K562 (cell line): ENCODE data around the gene DCUN1D3. TPM values are rescaled to one million over a fixed set of nuclear protein-coding genes. Genes with fewer than 3 reads are reported as not detected.

Experiments
- E2F3 ChIP-seq: fragments of 250-450 bp; sonication (Bioruptor Pico); IDR thresholded peaks from 2 replicates; pipeline ENCODE4 v1.4.0; 2020; ENCODE audit warnings: mild to moderate bottlenecking
- ELF1 ChIP-seq: fragments of 200-800 bp; sonication (Bioruptor generic); IDR thresholded peaks from 2 replicates; pipeline ENCODE4 v1.6.1; 2016; ENCODE audit warnings: missing genetic modification characterization, missing compliant biosample characterization
- FOSL1 ChIP-seq: fragments of 200-800 bp; sonication (Bioruptor generic); conservative IDR thresholded peaks from 2 replicates; pipeline ENCODE4 v1.6.1; 2016; ENCODE audit warnings: missing genetic modification characterization, missing compliant biosample characterization
- GTF2E2 ChIP-seq: fragments of 200-800 bp; sonication (Bioruptor generic); IDR thresholded peaks from 2 replicates; pipeline ENCODE4 v1.6.1; 2016; ENCODE audit warnings: missing genetic modification characterization, missing compliant biosample characterization
- SRSF9 ChIP-seq: fragments of 200-400 bp; formaldehyde crosslinking; IDR thresholded peaks from 2 replicates; pipeline ENCODE4 v1.6.1; 2017; ENCODE audit warnings: low read depth, low read length, borderline replicate concordance
- STAG1 ChIP-seq: sonication (generic); formaldehyde crosslinking; IDR thresholded peaks from 2 replicates; pipeline ENCODE4 v1.5.0; 2020; ENCODE audit warnings: missing genetic modification reagents, borderline replicate concordance
- ZNF134 ChIP-seq: fragments of 250-450 bp; sonication (Bioruptor Pico); conservative IDR thresholded peaks from 2 replicates; pipeline ENCODE4 v1.4.0; 2020
- ZNF143 ChIP-seq: sonication (generic); formaldehyde crosslinking; IDR thresholded peaks from 2 replicates; pipeline ENCODE4 v1.9.0; 2022; ENCODE audit warnings: mild to moderate bottlenecking, missing genetic modification reagents
- ZNF197 ChIP-seq: fragments of 200-800 bp; sonication (Bioruptor generic); IDR thresholded peaks from 2 replicates; pipeline ENCODE4 v1.6.1; 2016; ENCODE audit warnings: low read depth, missing genetic modification characterization, missing compliant biosample characterization
- polyA plus RNA-seq, 8 experiments: library from polyadenylated mRNA; depleted of rRNA in 4 of 8; stranded (reverse) in 5 of 8; unstranded in 3 of 8; fragments of >200 nt; fragmentation: Nextera tagmentation in 2 of 8; fragmentation: Illumina TruSeq in 1 of 8; extraction: Ambion mirVana in 2 of 8; extraction: Trizol in 1 of 8; gene quantifications; 2 replicates each; pipeline versions ENCODE4 v1.2.1 to v1.2.3, GENCODE V29; 2011 to 2014; ENCODE audit warnings: inconsistent platforms in 1 of 8, missing spikeins in 1 of 8
- total RNA-seq, 7 experiments: library from RNA; depleted of rRNA in 6 of 7; stranded (reverse); fragments of >200 nt in 6 of 7; fragmentation: Illumina TruSeq in 2 of 7; extraction: Trizol in 2 of 7; gene quantifications; 2 replicates each; pipeline versions ENCODE4 v1.2.1 to v1.2.3, GENCODE V29; 2011 to 2021; ENCODE audit warnings: low replicate concordance in 1 of 7
- TF ChIP-seq, protein P1 (sequence below): sonication (generic); formaldehyde crosslinking; IDR thresholded peaks from 2 replicates; pipeline ENCODE4 v1.8.1; 2023; ENCODE audit warnings: missing genetic modification reagents, mild to moderate bottlenecking, borderline replicate concordance
- TF ChIP-seq, protein P2 (sequence below): sonication (generic); formaldehyde crosslinking; IDR thresholded peaks from 2 replicates; pipeline ENCODE4 v1.8.0; 2022; ENCODE audit warnings: mild to moderate bottlenecking, missing genetic modification reagents
- TF ChIP-seq, protein P3 (sequence below): sonication (generic); formaldehyde crosslinking; IDR thresholded peaks from 2 replicates; pipeline ENCODE4 v1.8.0; 2022; ENCODE audit warnings: mild to moderate bottlenecking, missing genetic modification reagents, borderline replicate concordance
- TF ChIP-seq, protein P4 (sequence below): fragments of 250-450 bp; sonication (Bioruptor Pico); IDR thresholded peaks from 2 replicates; pipeline ENCODE4 v1.5.0; 2021; ENCODE audit warnings: mild to moderate bottlenecking, moderate library complexity

Gene DCUN1D3
- total and polyA plus RNA-seq, 9 of the 15 experiments (the other 6 are each of a cell fraction or from before 2014, with no cell fraction given): 1.0 to 4.7 (median 2.2) TPM

DNA sequence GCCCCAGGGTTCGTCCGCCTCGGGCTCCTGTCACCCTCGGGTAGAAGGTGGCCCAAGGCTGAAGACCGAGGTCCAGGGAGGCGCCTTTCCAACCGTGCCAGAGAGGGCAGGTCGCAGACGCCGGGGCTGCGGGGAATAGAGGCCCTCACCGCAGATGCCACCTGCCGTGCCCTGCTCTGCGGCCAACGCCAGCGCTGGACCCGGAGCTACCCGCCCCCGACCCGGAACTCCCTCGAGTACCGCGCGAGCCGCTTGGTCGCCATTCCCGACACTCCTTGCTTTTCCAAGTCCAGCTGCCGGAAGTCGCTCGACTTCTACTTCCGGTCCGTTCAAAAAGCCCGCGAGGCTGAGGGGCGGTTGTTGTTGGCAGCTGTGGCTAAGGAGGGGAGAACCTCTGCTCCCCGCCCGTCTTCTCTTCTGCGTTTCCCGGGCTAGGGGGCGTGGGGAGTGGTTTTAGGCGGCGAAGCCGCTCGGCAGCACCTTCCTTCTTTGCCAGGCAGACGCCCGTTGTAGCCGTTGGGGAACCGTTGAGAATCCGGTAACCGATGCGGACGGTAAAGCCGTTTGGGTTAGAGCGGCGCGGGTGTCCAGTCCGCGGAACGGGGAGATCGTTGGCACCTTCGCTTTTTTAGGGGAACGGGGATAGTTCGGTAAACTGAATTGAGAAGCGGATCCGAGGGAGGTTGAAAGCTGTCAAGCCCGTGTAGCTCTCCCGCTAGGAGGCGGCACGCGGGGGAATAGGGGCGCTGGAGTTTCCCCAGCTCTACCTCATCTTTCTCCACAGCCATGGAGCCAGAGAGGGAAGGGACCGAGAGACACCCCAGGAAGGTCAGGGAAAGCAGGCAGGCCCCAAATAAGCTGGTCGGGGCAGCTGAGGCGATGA, 93.7 kb downstream of the DCUN1D3 start, which contains the start of the genes ERI2 and REXO5 (continued):
- TF ChIP-seq, protein P1, sequence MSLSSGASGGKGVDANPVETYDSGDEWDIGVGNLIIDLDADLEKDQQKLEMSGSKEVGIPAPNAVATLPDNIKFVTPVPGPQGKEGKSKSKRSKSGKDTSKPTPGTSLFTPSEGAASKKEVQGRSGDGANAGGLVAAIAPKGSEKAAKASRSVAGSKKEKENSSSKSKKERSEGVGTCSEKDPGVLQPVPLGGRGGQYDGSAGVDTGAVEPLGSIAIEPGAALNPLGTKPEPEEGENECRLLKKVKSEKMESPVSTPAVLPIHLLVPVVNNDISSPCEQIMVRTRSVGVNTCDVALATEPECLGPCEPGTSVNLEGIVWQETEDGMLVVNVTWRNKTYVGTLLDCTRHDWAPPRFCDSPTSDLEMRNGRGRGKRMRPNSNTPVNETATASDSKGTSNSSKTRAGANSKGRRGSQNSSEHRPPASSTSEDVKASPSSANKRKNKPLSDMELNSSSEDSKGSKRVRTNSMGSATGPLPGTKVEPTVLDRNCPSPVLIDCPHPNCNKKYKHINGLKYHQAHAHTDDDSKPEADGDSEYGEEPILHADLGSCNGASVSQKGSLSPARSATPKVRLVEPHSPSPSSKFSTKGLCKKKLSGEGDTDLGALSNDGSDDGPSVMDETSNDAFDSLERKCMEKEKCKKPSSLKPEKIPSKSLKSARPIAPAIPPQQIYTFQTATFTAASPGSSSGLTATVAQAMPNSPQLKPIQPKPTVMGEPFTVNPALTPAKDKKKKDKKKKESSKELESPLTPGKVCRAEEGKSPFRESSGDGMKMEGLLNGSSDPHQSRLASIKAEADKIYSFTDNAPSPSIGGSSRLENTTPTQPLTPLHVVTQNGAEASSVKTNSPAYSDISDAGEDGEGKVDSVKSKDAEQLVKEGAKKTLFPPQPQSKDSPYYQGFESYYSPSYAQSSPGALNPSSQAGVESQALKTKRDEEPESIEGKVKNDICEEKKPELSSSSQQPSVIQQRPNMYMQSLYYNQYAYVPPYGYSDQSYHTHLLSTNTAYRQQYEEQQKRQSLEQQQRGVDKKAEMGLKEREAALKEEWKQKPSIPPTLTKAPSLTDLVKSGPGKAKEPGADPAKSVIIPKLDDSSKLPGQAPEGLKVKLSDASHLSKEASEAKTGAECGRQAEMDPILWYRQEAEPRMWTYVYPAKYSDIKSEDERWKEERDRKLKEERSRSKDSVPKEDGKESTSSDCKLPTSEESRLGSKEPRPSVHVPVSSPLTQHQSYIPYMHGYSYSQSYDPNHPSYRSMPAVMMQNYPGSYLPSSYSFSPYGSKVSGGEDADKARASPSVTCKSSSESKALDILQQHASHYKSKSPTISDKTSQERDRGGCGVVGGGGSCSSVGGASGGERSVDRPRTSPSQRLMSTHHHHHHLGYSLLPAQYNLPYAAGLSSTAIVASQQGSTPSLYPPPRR (CRISPR knock-in tag): no peak
- TF ChIP-seq, protein P2, sequence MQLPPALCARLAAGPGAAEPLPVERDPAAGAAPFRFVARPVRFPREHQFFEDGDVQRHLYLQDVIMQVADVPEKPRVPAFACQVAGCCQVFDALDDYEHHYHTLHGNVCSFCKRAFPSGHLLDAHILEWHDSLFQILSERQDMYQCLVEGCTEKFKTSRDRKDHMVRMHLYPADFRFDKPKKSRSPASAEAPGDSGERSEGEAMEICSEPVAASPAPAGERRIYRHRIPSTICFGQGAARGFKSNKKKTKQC (CRISPR knock-in tag): no peak; the same call in 1 of the 2 replicates
- TF ChIP-seq ZNF197 (CRISPR knock-in tag) (no peak), ZNF143 (peak; percentile 42), E2F3 (CRISPR knock-in tag) (0 out of 2 replicates have a peak, but pooled peaks have one; percentile 25), STAG1 (CRISPR knock-in tag) (no peak), ZNF134 (CRISPR knock-in tag) (no peak), SRSF9 (no peak), FOSL1 (tag) (no peak; the same call in 1 of the 2 replicates), ELF1 (tag) (peak; percentile 89), GTF2E2 (tag) (peak; percentile 99)
- TF ChIP-seq, protein P3, sequence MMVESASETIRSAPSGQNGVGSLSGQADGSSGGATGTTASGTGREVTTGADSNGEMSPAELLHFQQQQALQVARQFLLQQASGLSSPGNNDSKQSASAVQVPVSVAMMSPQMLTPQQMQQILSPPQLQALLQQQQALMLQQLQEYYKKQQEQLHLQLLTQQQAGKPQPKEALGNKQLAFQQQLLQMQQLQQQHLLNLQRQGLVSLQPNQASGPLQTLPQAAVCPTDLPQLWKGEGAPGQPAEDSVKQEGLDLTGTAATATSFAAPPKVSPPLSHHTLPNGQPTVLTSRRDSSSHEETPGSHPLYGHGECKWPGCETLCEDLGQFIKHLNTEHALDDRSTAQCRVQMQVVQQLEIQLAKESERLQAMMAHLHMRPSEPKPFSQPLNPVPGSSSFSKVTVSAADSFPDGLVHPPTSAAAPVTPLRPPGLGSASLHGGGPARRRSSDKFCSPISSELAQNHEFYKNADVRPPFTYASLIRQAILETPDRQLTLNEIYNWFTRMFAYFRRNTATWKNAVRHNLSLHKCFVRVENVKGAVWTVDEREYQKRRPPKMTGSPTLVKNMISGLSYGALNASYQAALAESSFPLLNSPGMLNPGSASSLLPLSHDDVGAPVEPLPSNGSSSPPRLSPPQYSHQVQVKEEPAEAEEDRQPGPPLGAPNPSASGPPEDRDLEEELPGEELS (CRISPR knock-in tag): 0 out of 2 replicates have a peak, but pooled peaks have one; percentile 66
- TF ChIP-seq, protein P4, sequence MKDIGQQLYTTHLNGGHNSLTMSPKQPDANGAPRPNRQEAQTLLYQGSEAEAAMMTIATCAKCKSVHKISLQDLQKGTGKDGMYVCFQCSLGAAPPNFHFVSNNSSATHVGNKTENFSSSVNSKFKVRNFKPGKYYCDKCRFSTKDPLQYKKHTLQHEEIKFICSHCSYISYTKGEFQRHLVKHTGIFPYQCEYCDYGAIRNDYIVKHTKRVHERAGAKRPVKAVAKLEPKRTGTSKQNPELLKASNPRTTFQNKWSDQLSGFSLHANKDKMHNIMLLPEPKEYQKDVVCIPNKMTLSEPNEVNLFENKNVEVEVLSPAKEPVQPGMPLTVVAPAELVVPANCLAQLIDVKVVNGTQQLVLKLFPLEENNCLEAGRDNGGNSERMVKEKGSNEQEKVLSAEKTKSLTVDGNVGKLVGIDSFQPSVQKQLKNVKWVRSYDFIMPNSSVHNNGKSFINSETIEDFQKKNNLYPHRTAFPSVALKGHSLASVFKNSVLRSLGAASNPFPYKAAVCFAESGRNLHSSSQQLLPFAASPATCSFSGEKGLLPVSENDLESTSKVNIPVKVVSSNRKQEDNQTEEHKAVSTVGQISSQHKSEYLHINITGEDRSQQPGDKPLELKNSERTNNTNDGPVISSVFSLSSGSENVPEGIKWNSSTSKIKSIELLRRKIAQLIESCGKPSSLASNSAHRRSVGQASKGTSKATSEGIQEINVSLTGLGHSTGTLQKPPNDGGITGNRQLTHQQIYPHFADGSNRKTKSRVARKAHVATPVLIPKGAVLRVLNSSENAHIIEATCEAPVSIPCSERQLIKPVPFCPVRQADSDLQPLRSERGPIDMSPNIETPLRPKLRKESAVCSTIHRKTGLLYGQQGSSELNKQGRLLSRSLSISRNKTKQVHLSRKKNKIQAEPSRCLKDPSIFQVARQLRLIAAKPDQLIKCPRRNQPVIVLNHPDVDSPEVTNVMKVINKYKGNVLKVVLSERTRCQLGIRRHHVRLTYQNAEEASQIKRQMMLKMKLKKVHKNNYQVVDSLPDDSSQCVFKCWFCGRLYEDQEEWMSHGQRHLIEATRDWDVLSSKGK (CRISPR knock-in tag): no peak
